Left renal cortex interstitium (tissue), 4 donors: ENCODE data around the gene LCLAT1. TPM values are rescaled to one million over a fixed set of nuclear protein-coding genes. Genes with fewer than 3 reads are reported as not detected.
A peak's percentile ranks its signal among the peaks of the same experiment; 100 is the strongest.

Source experiments
- DNase-seq, 4 donors: peaks; one replicate each; pipeline ENCODE4 v3.0.0-alpha.2; 2013; ENCODE audit warnings: low read depth in 4 of 4, low spot score in 2 of 4, missing footprints in 1 of 4
- polyA plus RNA-seq, 4 donors: library from polyadenylated mRNA; unstranded; fragments of 120-200 nt; gene quantifications; one replicate each; pipeline ENCODE4 v1.2.1, GENCODE V29; 2013; ENCODE audit not compliant: insufficient read length in 4 of 4

The LCLAT1 gene
- polyA plus RNA-seq, 4 donors = 17.4 to 23.5 (median 19.5) TPM

GRCh38 chr2:30662268-30663131 is 215.5 kb downstream of the LCLAT1 start:
- peak in 3 of 4 donors; percentile 23 to 40 (median 24) for DNase-seq

- no peak for DNase-seq
Measured at GRCh38 chr2:30663321-30663720, 216.3 kb downstream of the LCLAT1 start.

- no peak for DNase-seq
Measured at GRCh38 chr2:30663806-30664205, 216.8 kb downstream of the LCLAT1 start.

- no peak for DNase-seq
Measured at GRCh38 chr2:30664761-30665358, 217.8 kb downstream of the LCLAT1 start.

- DNase-seq = no peak
Measured at GRCh38 chr2:30665761-30666265, 218.8 kb downstream of the LCLAT1 start.

- DNase-seq = no peak
Measured at GRCh38 chr2:30666266-30666874, 219.3 kb downstream of the LCLAT1 start.

- DNase-seq = no peak
Measured at GRCh38 chr2:30670453-30670852, 223.4 kb downstream of the LCLAT1 start.

GRCh38 chr2:30673127-30673526 is 226.1 kb downstream of the LCLAT1 start:
- DNase-seq = no peak

- no peak for DNase-seq
Measured at GRCh38 chr2:30675758-30676157, 228.7 kb downstream of the LCLAT1 start.

GRCh38 chr2:30677231-30677630 is 230.2 kb downstream of the LCLAT1 start:
- DNase-seq = no peak

- DNase-seq = no peak
Measured at GRCh38 chr2:30677861-30678385, 230.9 kb downstream of the LCLAT1 start.

GRCh38 chr2:30678410-30679137 is 231.5 kb downstream of the LCLAT1 start:
- no peak for DNase-seq

- no peak for DNase-seq
Measured at GRCh38 chr2:30679426-30680088, 232.5 kb downstream of the LCLAT1 start.

GRCh38 chr2:30680121-30680520 is 233.1 kb downstream of the LCLAT1 start:
- no peak for DNase-seq

- no peak for DNase-seq
Measured at GRCh38 chr2:30681022-30681421, 234.0 kb downstream of the LCLAT1 start.

GRCh38 chr2:30683236-30683956 is 236.3 kb downstream of the LCLAT1 start:
- no peak for DNase-seq

GRCh38 chr2:30684026-30684425 is 237.0 kb downstream of the LCLAT1 start:
- no peak for DNase-seq

GRCh38 chr2:30684516-30684915 is 237.5 kb downstream of the LCLAT1 start:
- DNase-seq = no peak

- DNase-seq = no peak
Measured at GRCh38 chr2:30684996-30685395, 237.9 kb downstream of the LCLAT1 start.
